Measurements from ENCODE around the gene SLC15A4.
"Not testable (repeated sequence)": the region's sequence is repeated elsewhere in the genome, so short reads cannot be mapped to it uniquely, and the experiment has no call there.

GRCh38 chr12:128839885-128840284 is 16.1 kb upstream of the SLC15A4 start:
- not testable (repeated sequence) for TF ChIP-seq CTCF (conservative IDR thresholded peaks at IDR 0.05; ENCODE audit: low read length); EZH2phosphoT487 (IDR thresholded peaks at IDR 0.05; ENCODE audit: borderline replicate concordance)
